Central memory CD8-positive, alpha-beta T cell (primary cell): ENCODE measurements around the gene ST6GALNAC6.
"Not testable (repeated sequence)": the region's sequence is repeated elsewhere in the genome, so short reads cannot be mapped to it uniquely, and the experiment has no call there.

Experiments
- ATAC-seq: fragments of 150-1000 bp; cut with Tn5 transposase; replicated peaks from 2 replicates; pipeline ENCODE4 v1.10.0; 2022; ENCODE audit warnings: mild to moderate bottlenecking, moderate FRiP score, moderate number of reproducible peaks; ENCODE audit not compliant: poor library complexity, severe bottlenecking; ENCODE audit errors: extremely low read depth
- DNase-seq, 2 donors: peaks; one replicate each; pipeline ENCODE4 v3.0.0; 2021; ENCODE audit warnings: low spot score in 2 of 2
- H3K27ac Mint-ChIP-seq: one replicate; pipeline ENCODE4 v1.8.0; 2022; ENCODE audit warnings: low read depth, mild to moderate bottlenecking, moderate library complexity, mixed read lengths
- H3K27me3 Mint-ChIP-seq: one replicate; pipeline ENCODE4 v1.8.0; 2022; ENCODE audit warnings: mixed read lengths
- H3K36me3 Mint-ChIP-seq: one replicate; pipeline ENCODE4 v1.8.0; 2022; ENCODE audit warnings: mild to moderate bottlenecking, moderate library complexity, mixed read lengths; ENCODE audit not compliant: insufficient read depth
- H3K4me1 Mint-ChIP-seq: one replicate; pipeline ENCODE4 v1.8.0; 2022; ENCODE audit warnings: mixed read lengths
- H3K4me3 Mint-ChIP-seq: one replicate; pipeline ENCODE4 v1.8.0; 2022; ENCODE audit warnings: mild to moderate bottlenecking, moderate library complexity, mixed read lengths
- H3K9me3 Mint-ChIP-seq: one replicate; pipeline ENCODE4 v1.8.0; 2022; ENCODE audit warnings: mixed read lengths

The ST6GALNAC6 gene

GRCh38 chr9:127890053-127890452 lies 9.3 kb downstream of the ST6GALNAC6 start:
- peaks cover 61% of the 10 kb centered on the region for H3K36me3 Mint-ChIP-seq

GRCh38 chr9:127887792-127888191 lies 11.6 kb downstream of the ST6GALNAC6 start:
- Mint-ChIP-seq H3K27me3 (no peaks in the 10 kb centered on the region), H3K9me3 (no peaks in the 10 kb centered on the region), H3K27ac (peak overlapping the region; percentile 38), H3K4me3 (no peak overlapping the region), H3K36me3 (peaks cover 53% of the 10 kb centered on the region), H3K4me1 (peaks cover 38% of the 10 kb centered on the region)
- no peak for DNase-seq
- ATAC-seq, result no peak

More at GRCh38 chr9:127890053-127890452, 9.3 kb downstream of the ST6GALNAC6 start:
- H3K4me3 Mint-ChIP-seq, result no peak overlapping the region
- peaks cover 38% of the 10 kb centered on the region for H3K4me1 Mint-ChIP-seq
- no peak for ATAC-seq
- no peak overlapping the region for H3K27ac Mint-ChIP-seq
- H3K9me3 Mint-ChIP-seq, result no peaks in the 10 kb centered on the region
- H3K27me3 Mint-ChIP-seq, result no peaks in the 10 kb centered on the region
- DNase-seq, result no peak

GRCh38 chr9:127886401-127886972 lies 12.9 kb downstream of the ST6GALNAC6 start:
- Mint-ChIP-seq H3K27ac (peak overlapping the region; percentile 65), H3K36me3 (peaks cover 49% of the 10 kb centered on the region), H3K9me3 (no peaks in the 10 kb centered on the region), H3K4me1 (peaks cover 29% of the 10 kb centered on the region), H3K27me3 (no peaks in the 10 kb centered on the region), H3K4me3 (no peak overlapping the region)
- ATAC-seq (no peak), DNase-seq (no peak)

GRCh38 chr9:127885508-127886281 lies 13.7 kb downstream of the ST6GALNAC6 start:
- peak overlapping the region; percentile 65 for H3K27ac Mint-ChIP-seq
- no peak for DNase-seq
- no peak overlapping the region for H3K4me3 Mint-ChIP-seq
- no peaks in the 10 kb centered on the region for H3K9me3 Mint-ChIP-seq
- peaks cover 24% of the 10 kb centered on the region for H3K4me1 Mint-ChIP-seq
- no peaks in the 10 kb centered on the region for H3K27me3 Mint-ChIP-seq
- H3K36me3 Mint-ChIP-seq, result peaks cover 45% of the 10 kb centered on the region
- no peak for ATAC-seq

GRCh38 chr9:127884976-127885490 lies 14.4 kb downstream of the ST6GALNAC6 start:
- H3K9me3 Mint-ChIP-seq, result no peaks in the 10 kb centered on the region
- ATAC-seq (no peak), DNase-seq (no peak)
- peaks cover 40% of the 10 kb centered on the region for H3K36me3 Mint-ChIP-seq
- H3K4me3 Mint-ChIP-seq, result no peak overlapping the region
- H3K4me1 Mint-ChIP-seq, result peaks cover 24% of the 10 kb centered on the region
- peak overlapping the region; percentile 73 for H3K27ac Mint-ChIP-seq
- no peaks in the 10 kb centered on the region for H3K27me3 Mint-ChIP-seq

GRCh38 chr9:127884427-127884911 lies 14.9 kb downstream of the ST6GALNAC6 start:
- no peak for DNase-seq
- H3K9me3 Mint-ChIP-seq, result no peaks in the 10 kb centered on the region
- H3K27ac Mint-ChIP-seq, result peak overlapping the region; percentile 73
- ATAC-seq, result no peak
- H3K27me3 Mint-ChIP-seq, result no peaks in the 10 kb centered on the region
- peaks cover 36% of the 10 kb centered on the region for H3K36me3 Mint-ChIP-seq
- peaks cover 24% of the 10 kb centered on the region for H3K4me1 Mint-ChIP-seq
- H3K4me3 Mint-ChIP-seq, result no peak overlapping the region

- ATAC-seq, result no peak
- peak overlapping the region; percentile 73 for H3K27ac Mint-ChIP-seq
- H3K36me3 Mint-ChIP-seq, result peaks cover 35% of the 10 kb centered on the region
- no peak for DNase-seq
- H3K4me1 Mint-ChIP-seq, result peaks cover 24% of the 10 kb centered on the region
- no peaks in the 10 kb centered on the region for H3K27me3 Mint-ChIP-seq
- no peak overlapping the region for H3K4me3 Mint-ChIP-seq
- no peaks in the 10 kb centered on the region for H3K9me3 Mint-ChIP-seq
Measured at GRCh38 chr9:127883959-127884358, 15.4 kb downstream of the ST6GALNAC6 start.

- peak overlapping the region; percentile 24 for H3K27ac Mint-ChIP-seq
- H3K27me3 Mint-ChIP-seq, result not testable (repeated sequence)
Measured at GRCh38 chr9:127881715-127882114, 17.7 kb downstream of the ST6GALNAC6 start.

GRCh38 chr9:127880143-127880542 lies 19.3 kb downstream of the ST6GALNAC6 start:
- Mint-ChIP-seq H3K4me1 (peaks cover 13% of the 10 kb centered on the region), H3K27ac (no peak overlapping the region), H3K27me3 (no peaks in the 10 kb centered on the region), H3K9me3 (no peaks in the 10 kb centered on the region), H3K4me3 (no peak overlapping the region), H3K36me3 (peaks cover 17% of the 10 kb centered on the region)
- DNase-seq (no peak), ATAC-seq (no peak)

More at GRCh38 chr9:127881715-127882114, 17.7 kb downstream of the ST6GALNAC6 start:
- Mint-ChIP-seq H3K36me3 (peaks cover 24% of the 10 kb centered on the region), H3K4me1 (peaks cover 18% of the 10 kb centered on the region)
- not testable (repeated sequence) for ATAC-seq, H3K4me3 Mint-ChIP-seq, H3K9me3 Mint-ChIP-seq, DNase-seq

GRCh38 chr9:127878652-127879390 lies 20.6 kb downstream of the ST6GALNAC6 start:
- H3K27ac Mint-ChIP-seq, result no peak overlapping the region
- peaks cover under 1% of the 10 kb centered on the region for H3K4me1 Mint-ChIP-seq
- H3K4me3 Mint-ChIP-seq, result no peak overlapping the region

GRCh38 chr9:127878001-127878651 lies 21.3 kb downstream of the ST6GALNAC6 start:
- H3K27ac Mint-ChIP-seq, result no peak overlapping the region
- H3K9me3 Mint-ChIP-seq, result no peaks in the 10 kb centered on the region

More at GRCh38 chr9:127878652-127879390, 20.6 kb downstream of the ST6GALNAC6 start:
- no peak for ATAC-seq
- DNase-seq, result no peak
- no peaks in the 10 kb centered on the region for H3K9me3 Mint-ChIP-seq
- H3K36me3 Mint-ChIP-seq, result peaks cover 10% of the 10 kb centered on the region
- H3K27me3 Mint-ChIP-seq, result no peaks in the 10 kb centered on the region

GRCh38 chr9:127877566-127877998 lies 21.8 kb downstream of the ST6GALNAC6 start, which contains the start of gene AK1:
TSS of gene AK1 (minus strand) at chr9:127877675. CDS start at chr9:127874617, 3,058 bp downstream.
- Mint-ChIP-seq H3K9me3 (no peaks in the 10 kb centered on the region), H3K27me3 (no peaks in the 10 kb centered on the region), H3K4me1 (no peaks in the 10 kb centered on the region), H3K27ac (no peak within 1 kb of the TSS), H3K36me3 (peaks cover 6% of the 10 kb centered on the region), H3K4me3 (no peak within 1 kb of the TSS)
- no peak for ATAC-seq
- DNase-seq, result no peak

More at GRCh38 chr9:127878001-127878651, 21.3 kb downstream of the ST6GALNAC6 start:
- H3K27me3 Mint-ChIP-seq, result no peaks in the 10 kb centered on the region
- no peaks in the 10 kb centered on the region for H3K4me1 Mint-ChIP-seq
- peaks cover 9% of the 10 kb centered on the region for H3K36me3 Mint-ChIP-seq
- no peak for ATAC-seq
- no peak overlapping the region for H3K4me3 Mint-ChIP-seq
- DNase-seq, result no peak
